ENCODE measurements around the gene KIAA1328. TPM values are rescaled to one million over a fixed set of nuclear protein-coding genes. Genes with fewer than 3 reads are reported as not detected.

The KIAA1328 gene
- total and polyA plus RNA-seq, 2 donors (not counting 3 experiments of a cell fraction or from before 2014, with no cell fraction given): 2.7 to 6.5 TPM

- no peak overlapping the region for H2AFZ ChIP-seq (ENCODE audit: low read depth, low read length)
- dilution Hi-C loops (cut with MboI; ENCODE audit: extremely low pct_ligation_motif_present, low sequenced_read_pairs) (no loop called here), intact Hi-C loops (cut with micrococcal nuclease) (no loop called here)
- no peaks in the 10 kb centered on the region for H3K36me3 ChIP-seq (ENCODE audit: control insufficient read depth in 2 of 2, extremely low read depth in 1 of 2, insufficient read depth in 2 of 2, low read length in 2 of 2)
- H3K4me2 ChIP-seq (ENCODE audit: insufficient read depth, low read length): no peak overlapping the region
- no peak overlapping the region for H3K9ac ChIP-seq (replicated peaks; ENCODE audit: extremely low read depth, insufficient read depth, low read length)
- no peak for DNase-seq (ENCODE audit: low read depth, low spot score)
- H4K20me1 ChIP-seq (replicated peaks; ENCODE audit: control insufficient read depth, extremely low read depth, insufficient read depth, low read length): no peaks in the 10 kb centered on the region
- TF ChIP-seq GATA2 (IDR thresholded peaks at IDR 0.05; ENCODE audit: insufficient read depth, insufficient read length, low read depth, low read length): no peak
- no peak for TF ChIP-seq JUN (IDR thresholded peaks at IDR 0.05; ENCODE audit: borderline replicate concordance, insufficient read depth, insufficient read length, low read depth)
- no peak for TF ChIP-seq POLR2AphosphoS5 (IDR thresholded peaks at IDR 0.05; ENCODE audit: insufficient read depth, low read depth, low read length)
- no peak for TF ChIP-seq MYC (IDR thresholded peaks at IDR 0.05; ENCODE audit: low read depth, low read length)
- TF ChIP-seq POLR2A (IDR thresholded peaks at IDR 0.05; ENCODE audit: low read depth, low read length): no peak
- no peak for TF ChIP-seq CTCF (IDR thresholded peaks at IDR 0.05; ENCODE audit: extremely low read depth in 1 of 2, insufficient read depth in 1 of 2, low read depth in 1 of 2, low read length in 2 of 2)
- no peak for TF ChIP-seq EZH2 (IDR thresholded peaks at IDR 0.05; ENCODE audit: borderline replicate concordance, low read depth, low read length, severe bottlenecking)
- TF ChIP-seq FOS (IDR thresholded peaks at IDR 0.05; ENCODE audit: borderline replicate concordance, insufficient read depth, low read length): no peak
- no peak for TF ChIP-seq MAX (IDR thresholded peaks at IDR 0.05; ENCODE audit: insufficient read depth, insufficient read length)
- POLR2A ChIA-PET: no interaction called here
- FAIRE-seq: no peak
- no peaks in the 10 kb centered on the region for H3K27me3 ChIP-seq (ENCODE audit: control insufficient read depth in 2 of 2, insufficient read depth in 2 of 2, low read length in 2 of 2)
- H3K27ac ChIP-seq (ENCODE audit: insufficient read depth, low read depth, low read length): no peak overlapping the region
- CTCF ChIA-PET: no interaction called here
- no peaks in the 10 kb centered on the region for H3K4me1 ChIP-seq (ENCODE audit: control insufficient read depth, extremely low read depth, insufficient read depth, low read length)
- no peak overlapping the region for H3K4me3 ChIP-seq (replicated peaks in 1 of 3; ENCODE audit: insufficient read depth in 1 of 3, low read depth in 1 of 3, low read length in 3 of 3)
- no peaks in the 10 kb centered on the region for H3K9me3 ChIP-seq (replicated peaks; ENCODE audit: control insufficient read depth, insufficient read depth, low read length)
- H3K9me1 ChIP-seq (replicated peaks; ENCODE audit: control insufficient read depth, extremely low read depth, insufficient read depth, low read length): no peaks in the 10 kb centered on the region
- H3K79me2 ChIP-seq (ENCODE audit: control insufficient read depth, insufficient read depth, low read length): no peaks in the 10 kb centered on the region
- no TSS peak for BruUV-seq (replicated peaks)
These were observed 226.3 kb downstream of the KIAA1328 start for GRCh38 chr18:37055137-37055802.
